NB4 (cell line): ENCODE results near the gene PTRH1.

Source experiments
- DNase-seq: peaks from one replicate; pipeline ENCODE4 v3.0.0; 2010; ENCODE audit warnings: low read depth
- H3K4me3 ChIP-seq: one replicate; pipeline ENCODE4 v1.5.1; 2011; ENCODE audit warnings: mild to moderate bottlenecking, low read depth, low read length, moderate library complexity
- MYC ChIP-seq: IDR thresholded peaks from 2 replicates; pipeline ENCODE4 v1.6.1; 2011; ENCODE audit warnings: low read depth, low read length
- POLR2A ChIP-seq: IDR thresholded peaks from 2 replicates; pipeline ENCODE4 v1.6.1; 2011; ENCODE audit warnings: mild to moderate bottlenecking; ENCODE audit not compliant: insufficient read length; ENCODE audit errors: extremely low read depth
- TF ChIP-seq, protein P1 (sequence below): IDR thresholded peaks from 2 replicates; pipeline ENCODE4 v1.6.1; 2011; ENCODE audit warnings: low read depth, low read length
- TF ChIP-seq, protein P2 (sequence below): IDR thresholded peaks from one replicate; pipeline ENCODE4 v1.5.1; 2012; ENCODE audit warnings: low read depth, low read length

Gene PTRH1

DNA sequence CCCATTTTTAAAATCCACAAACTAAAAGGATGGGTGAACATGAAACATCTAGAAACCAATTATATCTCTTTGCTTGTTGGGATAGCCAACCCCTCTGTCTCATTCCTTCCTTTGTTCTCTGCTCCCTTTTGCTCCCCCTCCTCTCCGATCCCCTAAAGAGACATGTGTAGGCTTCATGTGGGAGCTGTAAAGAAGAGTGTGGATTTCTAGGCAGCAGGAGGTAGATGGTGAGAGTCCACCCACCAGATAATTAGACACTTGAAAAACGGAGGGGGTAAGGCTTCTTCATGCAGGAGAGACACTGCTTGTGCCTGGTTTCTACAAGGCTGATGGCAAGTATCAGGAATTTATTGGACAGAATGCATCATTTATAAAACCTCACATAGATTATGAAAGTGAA is 36.0 kb downstream of the PTRH1 start:
- no peak overlapping the region for H3K4me3 ChIP-seq
- TF ChIP-seq, protein P1, sequence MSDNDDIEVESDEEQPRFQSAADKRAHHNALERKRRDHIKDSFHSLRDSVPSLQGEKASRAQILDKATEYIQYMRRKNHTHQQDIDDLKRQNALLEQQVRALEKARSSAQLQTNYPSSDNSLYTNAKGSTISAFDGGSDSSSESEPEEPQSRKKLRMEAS, result no peak
- TF ChIP-seq MYC, result no peak
- TF ChIP-seq, protein P2, sequence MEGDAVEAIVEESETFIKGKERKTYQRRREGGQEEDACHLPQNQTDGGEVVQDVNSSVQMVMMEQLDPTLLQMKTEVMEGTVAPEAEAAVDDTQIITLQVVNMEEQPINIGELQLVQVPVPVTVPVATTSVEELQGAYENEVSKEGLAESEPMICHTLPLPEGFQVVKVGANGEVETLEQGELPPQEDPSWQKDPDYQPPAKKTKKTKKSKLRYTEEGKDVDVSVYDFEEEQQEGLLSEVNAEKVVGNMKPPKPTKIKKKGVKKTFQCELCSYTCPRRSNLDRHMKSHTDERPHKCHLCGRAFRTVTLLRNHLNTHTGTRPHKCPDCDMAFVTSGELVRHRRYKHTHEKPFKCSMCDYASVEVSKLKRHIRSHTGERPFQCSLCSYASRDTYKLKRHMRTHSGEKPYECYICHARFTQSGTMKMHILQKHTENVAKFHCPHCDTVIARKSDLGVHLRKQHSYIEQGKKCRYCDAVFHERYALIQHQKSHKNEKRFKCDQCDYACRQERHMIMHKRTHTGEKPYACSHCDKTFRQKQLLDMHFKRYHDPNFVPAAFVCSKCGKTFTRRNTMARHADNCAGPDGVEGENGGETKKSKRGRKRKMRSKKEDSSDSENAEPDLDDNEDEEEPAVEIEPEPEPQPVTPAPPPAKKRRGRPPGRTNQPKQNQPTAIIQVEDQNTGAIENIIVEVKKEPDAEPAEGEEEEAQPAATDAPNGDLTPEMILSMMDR, result no peak
- no peak for TF ChIP-seq POLR2A
- DNase-seq, result no peak

DNA sequence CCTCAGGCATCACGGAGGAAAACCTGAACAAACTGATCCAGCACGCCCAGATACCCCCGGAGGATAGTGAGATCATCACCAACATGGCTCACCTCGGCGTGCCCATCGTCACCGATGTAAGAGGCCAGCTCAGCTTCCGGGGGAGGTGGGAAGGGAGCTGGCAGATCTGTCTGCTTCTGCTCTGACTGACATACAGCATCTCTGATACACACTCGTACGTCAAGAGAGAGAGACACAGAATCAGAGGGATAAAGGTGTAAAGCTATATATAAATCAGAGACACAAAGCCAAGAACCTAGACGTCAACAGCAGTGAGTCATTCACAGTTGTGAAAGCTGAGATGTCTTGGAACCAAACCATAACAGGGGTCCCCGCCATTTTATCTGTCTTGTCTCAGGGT is 38.8 kb downstream of the PTRH1 start:
- no peak for DNase-seq
- no peak overlapping the region for H3K4me3 ChIP-seq
- TF ChIP-seq POLR2A, result no peak
- TF ChIP-seq, protein P1, result no peak
- TF ChIP-seq MYC, result no peak
- TF ChIP-seq, protein P2, result no peak

DNA sequence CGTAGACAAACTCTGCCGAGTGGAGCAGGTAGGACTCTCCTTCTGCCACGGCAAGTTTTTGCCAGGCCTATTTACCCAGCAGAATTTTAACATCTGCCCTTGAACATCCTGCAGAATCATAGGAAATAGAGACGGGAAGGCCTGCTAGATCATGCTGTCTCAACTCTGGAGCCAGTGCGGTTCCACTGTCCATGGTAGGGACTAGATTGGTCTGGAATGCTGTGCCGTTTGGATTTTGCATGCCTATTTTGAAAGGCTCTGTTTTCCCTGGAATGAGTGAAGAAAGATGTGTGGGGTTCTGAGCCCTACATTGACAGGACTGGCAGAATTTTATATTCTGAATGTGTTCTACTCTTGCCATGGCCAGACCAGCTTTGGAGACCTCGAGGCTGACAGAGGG is 42.2 kb downstream of the PTRH1 start:
- TF ChIP-seq, protein P2, result no peak
- TF ChIP-seq MYC, result no peak
- TF ChIP-seq, protein P1, result no peak
- no peak for TF ChIP-seq POLR2A
- no peak for DNase-seq
- no peak overlapping the region for H3K4me3 ChIP-seq

DNA sequence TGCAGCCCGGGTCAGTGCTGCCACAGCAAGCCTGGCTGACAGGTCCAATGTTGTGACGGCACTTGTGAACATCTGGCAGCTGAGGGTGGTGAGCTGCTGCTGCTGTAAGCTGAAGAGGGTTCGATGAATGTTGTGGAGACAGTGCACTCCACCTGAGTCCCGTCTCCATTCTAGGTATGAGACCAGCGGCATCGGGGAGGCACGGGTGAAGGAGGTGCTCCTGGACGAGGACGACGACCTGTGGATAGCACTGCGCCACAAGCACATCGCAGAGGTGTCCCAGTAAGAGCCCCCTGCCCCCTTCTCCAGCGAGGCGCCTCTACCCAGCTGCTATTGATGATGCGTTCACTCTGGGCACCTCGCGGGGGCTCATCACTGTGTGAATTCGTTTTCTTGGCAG is 47.6 kb downstream of the PTRH1 start:
- no peak overlapping the region for H3K4me3 ChIP-seq
- DNase-seq, result no peak
- TF ChIP-seq, protein P1, result no peak
- TF ChIP-seq MYC (no peak), POLR2A (no peak)
- TF ChIP-seq, protein P2, result no peak

DNA sequence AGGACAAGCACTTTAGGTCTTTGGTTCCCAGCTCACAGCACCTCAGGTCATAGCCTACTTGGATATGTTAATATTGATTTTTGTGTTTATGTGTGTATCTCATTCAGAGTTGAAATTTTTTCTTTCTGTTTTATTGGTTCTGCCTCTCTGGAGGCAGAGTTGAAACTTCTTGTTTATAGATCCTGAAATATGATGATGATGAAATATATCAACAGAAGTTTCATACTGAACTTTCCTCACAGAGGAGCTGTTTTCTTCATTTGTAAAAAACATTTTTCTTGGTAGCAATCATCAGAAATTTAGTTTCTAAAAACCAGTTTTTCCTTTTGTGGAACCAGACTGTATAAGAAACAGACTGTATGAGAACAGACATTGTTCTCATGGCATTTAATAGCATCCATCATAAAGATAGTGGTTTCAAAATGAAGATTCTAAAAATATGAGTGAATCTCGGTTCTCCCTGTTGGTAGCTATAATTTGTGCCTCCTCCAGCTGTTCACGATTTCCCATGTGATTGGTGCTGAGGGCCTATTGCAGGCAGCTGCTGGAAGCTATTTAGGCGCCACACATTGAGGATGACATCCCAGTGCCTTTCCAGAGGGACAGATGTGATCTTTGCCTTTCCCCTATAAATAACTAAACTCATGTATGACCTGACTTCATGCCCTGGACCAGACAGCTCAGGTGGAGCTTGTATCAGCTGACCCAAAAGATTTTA is 48.2 kb downstream of the PTRH1 start:
- TF ChIP-seq, protein P2, result no peak
- TF ChIP-seq MYC (no peak), POLR2A (no peak)
- TF ChIP-seq, protein P1, result no peak
- no peak for DNase-seq
- no peak overlapping the region for H3K4me3 ChIP-seq
